Measurements from ENCODE around the gene NPAS4. TPM values are rescaled to one million over a fixed set of nuclear protein-coding genes. Genes with fewer than 3 reads are reported as not detected.
"Not testable (repeated sequence)": the region's sequence is repeated elsewhere in the genome, so short reads cannot be mapped to it uniquely, and the experiment has no call there.

Gene NPAS4
- under 0.01 TPM for total RNA-seq

DNA sequence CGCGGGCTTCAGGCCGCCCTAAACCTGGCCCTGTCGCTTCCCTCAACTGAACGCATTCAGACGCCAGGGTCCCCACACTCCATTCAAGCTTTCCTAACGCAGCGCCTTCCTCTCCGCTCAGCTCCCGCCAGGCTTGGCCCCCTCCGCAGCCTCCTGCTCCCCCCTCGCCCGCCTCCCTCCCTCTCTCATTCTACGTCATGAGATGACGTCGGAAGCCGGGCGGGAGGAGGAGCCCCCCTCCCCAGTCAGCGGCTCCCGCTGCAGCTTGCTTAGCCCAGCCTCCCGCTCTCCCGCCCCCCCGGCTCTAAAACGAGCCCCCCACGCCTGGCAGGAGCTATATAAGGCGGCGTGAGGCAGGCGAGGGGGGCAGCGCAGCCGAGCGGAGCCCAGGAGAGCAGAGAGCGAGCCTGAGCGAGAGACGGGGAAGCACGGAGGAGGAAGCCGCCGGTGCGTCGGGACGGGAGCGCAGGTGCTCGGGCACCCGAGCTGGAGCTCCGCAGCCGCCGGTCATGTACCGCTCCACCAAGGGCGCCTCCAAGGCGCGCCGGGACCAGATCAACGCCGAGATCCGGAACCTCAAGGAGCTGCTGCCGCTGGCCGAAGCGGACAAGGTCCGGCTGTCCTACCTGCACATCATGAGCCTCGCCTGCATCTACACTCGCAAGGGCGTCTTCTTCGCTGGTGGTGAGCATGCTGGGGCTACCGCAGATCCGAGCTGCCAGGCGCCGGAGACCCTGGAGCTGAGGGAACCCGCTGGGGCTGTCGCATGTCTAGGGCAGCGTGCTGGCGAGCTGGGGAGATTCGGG is at the start of gene NPAS4:
TSS of gene NPAS4 (plus strand) at position 365 of the 806 bp plus-strand sequence. CDS start at position 510, 145 bp downstream.
- no peak within 1 kb of the TSS for H3K27ac ChIP-seq (ENCODE audit: low read depth, low read length)
- no peaks in the 10 kb centered on the region for H3K9me3 ChIP-seq (ENCODE audit: control insufficient read depth in 3 of 3, low read length in 3 of 3)
- H3K36me3 ChIP-seq (ENCODE audit: control insufficient read depth in 3 of 3, insufficient read depth in 3 of 3, low read length in 3 of 3) = no peaks in the 10 kb centered on the region
- no peak within 1 kb of the TSS for H3K4me3 ChIP-seq (ENCODE audit: low read length in 3 of 3)
- peaks cover 24 to 29% (median 29%) of the 10 kb centered on the region in 3 donors for H3K4me1 ChIP-seq (ENCODE audit: control insufficient read depth in 3 of 3, insufficient read depth in 3 of 3, low read length in 3 of 3)
- peaks cover 3 to 7% (median 4%) of the 10 kb centered on the region in 3 donors for H3K27me3 ChIP-seq (ENCODE audit: control insufficient read depth in 3 of 3, insufficient read depth in 3 of 3, low read length in 3 of 3)
- no peak within 1 kb of the TSS for H3K9ac ChIP-seq (ENCODE audit: low read depth in 1 of 3, low read length in 3 of 3)

DNA sequence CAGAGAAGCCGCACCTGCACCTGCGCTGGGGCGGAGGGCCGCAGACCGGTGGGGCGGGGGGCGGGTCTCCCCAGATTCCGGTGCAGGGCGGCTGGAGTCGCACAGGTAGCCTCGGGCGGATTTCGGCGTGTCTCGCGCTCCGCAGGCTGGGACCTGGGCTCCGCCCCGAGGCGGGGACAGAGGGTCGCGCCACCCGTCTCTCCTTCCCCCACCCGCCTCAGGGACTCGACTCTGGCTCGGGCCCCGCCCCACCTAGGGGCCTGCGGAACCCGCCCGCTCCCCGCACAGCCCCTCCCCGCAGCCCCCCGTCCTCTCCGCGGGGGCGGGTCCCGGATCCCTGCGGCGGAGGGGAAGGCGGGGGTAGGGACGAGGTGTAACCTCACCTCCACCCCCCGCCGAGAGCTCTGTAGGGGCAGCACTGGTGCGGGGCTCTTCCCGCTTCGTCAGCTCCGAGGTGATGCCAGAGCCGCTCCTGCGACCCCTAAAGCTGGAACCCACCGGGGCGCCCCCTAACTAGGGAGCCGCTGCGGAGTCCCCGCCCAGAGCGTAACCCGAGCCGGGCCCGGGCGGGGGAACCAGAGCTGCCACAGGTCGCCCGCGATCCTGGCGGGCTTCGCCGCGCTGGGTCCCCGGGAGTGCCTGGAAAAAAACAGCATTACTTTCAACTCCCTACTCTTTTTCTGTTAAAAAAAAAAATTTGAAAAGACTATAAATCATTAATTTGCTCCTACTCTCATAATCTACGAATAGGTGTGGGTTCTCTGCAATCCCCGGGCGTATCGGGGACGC is 49.0 kb upstream of the NPAS4 start, which contains the start of gene SLC29A2:
TSS of gene SLC29A2 (minus strand) at position 134 of the 789 bp plus-strand sequence. CDS start 169 bp downstream, outside the sequence.
- peaks cover 44 to 49% (median 48%) of the 10 kb centered on the region in 3 donors for H3K4me1 ChIP-seq (ENCODE audit: control insufficient read depth in 3 of 3, insufficient read depth in 3 of 3, low read length in 3 of 3)
- H3K36me3 ChIP-seq (ENCODE audit: control insufficient read depth in 3 of 3, insufficient read depth in 3 of 3, low read length in 3 of 3) = peaks cover 17 to 22% (median 17%) of the 10 kb centered on the region in 3 donors
- peak within 1 kb of the TSS; percentile 69 to 83 (median 80) for H3K4me3 ChIP-seq (ENCODE audit: low read length in 3 of 3)
- peak within 1 kb of the TSS; percentile 81 for H3K27ac ChIP-seq (ENCODE audit: low read depth, low read length)
- H3K27me3 ChIP-seq (ENCODE audit: control insufficient read depth in 3 of 3, insufficient read depth in 3 of 3, low read length in 3 of 3) = no peaks in the 10 kb centered on the region
- H3K9me3 ChIP-seq (ENCODE audit: control insufficient read depth in 3 of 3, low read length in 3 of 3) = no peaks in the 10 kb centered on the region
- H3K9ac ChIP-seq (ENCODE audit: low read depth in 1 of 3, low read length in 3 of 3) = peak within 1 kb of the TSS; percentile 72 to 83 (median 74)

DNA sequence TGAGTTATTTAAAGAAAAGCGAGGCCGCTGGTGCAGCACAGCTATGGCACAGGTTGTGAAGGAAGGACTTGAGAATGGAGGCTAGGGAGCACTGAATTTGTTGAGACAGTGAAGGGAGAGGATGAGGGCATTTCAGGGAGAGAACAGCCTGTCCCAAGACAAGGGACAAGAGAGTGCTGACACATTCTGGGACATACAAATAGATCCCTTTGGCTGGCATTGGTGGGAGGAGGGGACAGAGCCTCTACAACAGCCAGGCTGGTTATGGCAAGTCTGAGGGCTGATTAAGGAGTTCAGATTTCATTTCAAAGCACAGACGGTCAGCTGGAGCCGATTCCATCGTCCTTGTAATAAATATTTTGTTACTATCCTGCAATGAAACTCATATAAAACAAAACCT is 47.6 kb upstream of the NPAS4 start:
- Histone ChIP-seq H3K27me3 (ENCODE audit: control insufficient read depth in 3 of 3, insufficient read depth in 3 of 3, low read length in 3 of 3) (no peaks in the 10 kb centered on the region), H3K4me1 (ENCODE audit: control insufficient read depth in 3 of 3, insufficient read depth in 3 of 3, low read length in 3 of 3) (peaks cover 30 to 35% (median 33%) of the 10 kb centered on the region in 3 donors), H3K36me3 (ENCODE audit: control insufficient read depth in 3 of 3, insufficient read depth in 3 of 3, low read length in 3 of 3) (peaks cover 5 to 7% (median 7%) of the 10 kb centered on the region in 3 donors), H3K9ac (ENCODE audit: low read depth in 1 of 3, low read length in 3 of 3) (peak overlapping the region in 1 of 3 donors; percentile 83), H3K27ac (ENCODE audit: low read depth, low read length) (peak overlapping the region; percentile 81), H3K4me3 (ENCODE audit: low read length in 3 of 3) (peak overlapping the region in 1 of 3 donors; percentile 24), H3K9me3 (ENCODE audit: control insufficient read depth in 3 of 3, low read length in 3 of 3) (no peaks in the 10 kb centered on the region)

GRCh38 chr11:66373690-66374287 is 47.0 kb upstream of the NPAS4 start:
- Histone ChIP-seq H3K4me1 (ENCODE audit: control insufficient read depth in 3 of 3, insufficient read depth in 3 of 3, low read length in 3 of 3) (peaks cover 25 to 29% (median 28%) of the 10 kb centered on the region in 3 donors), H3K9ac (ENCODE audit: low read depth in 1 of 3, low read length in 3 of 3) (peak overlapping the region in 1 of 3 donors; percentile 10), H3K27ac (ENCODE audit: low read depth, low read length) (peak overlapping the region; percentile 81), H3K4me3 (ENCODE audit: low read length in 3 of 3) (peak overlapping the region in 1 of 3 donors; percentile 24)
- not testable (repeated sequence) for H3K27me3 ChIP-seq (ENCODE audit: control insufficient read depth in 3 of 3, insufficient read depth in 3 of 3, low read length in 3 of 3); H3K9me3 ChIP-seq (ENCODE audit: control insufficient read depth in 3 of 3, low read length in 3 of 3); H3K36me3 ChIP-seq (ENCODE audit: control insufficient read depth in 3 of 3, insufficient read depth in 3 of 3, low read length in 3 of 3)

GRCh38 chr11:66380264-66380663 is 40.6 kb upstream of the NPAS4 start:
- not testable (repeated sequence) for H3K9ac ChIP-seq (ENCODE audit: low read depth in 1 of 3, low read length in 3 of 3); H3K4me3 ChIP-seq (ENCODE audit: low read length in 3 of 3); H3K27ac ChIP-seq (ENCODE audit: low read depth, low read length); H3K27me3 ChIP-seq (ENCODE audit: control insufficient read depth in 3 of 3, insufficient read depth in 3 of 3, low read length in 3 of 3); H3K9me3 ChIP-seq (ENCODE audit: control insufficient read depth in 3 of 3, low read length in 3 of 3); H3K36me3 ChIP-seq (ENCODE audit: control insufficient read depth in 3 of 3, insufficient read depth in 3 of 3, low read length in 3 of 3); H3K4me1 ChIP-seq (ENCODE audit: control insufficient read depth in 3 of 3, insufficient read depth in 3 of 3, low read length in 3 of 3)

DNA sequence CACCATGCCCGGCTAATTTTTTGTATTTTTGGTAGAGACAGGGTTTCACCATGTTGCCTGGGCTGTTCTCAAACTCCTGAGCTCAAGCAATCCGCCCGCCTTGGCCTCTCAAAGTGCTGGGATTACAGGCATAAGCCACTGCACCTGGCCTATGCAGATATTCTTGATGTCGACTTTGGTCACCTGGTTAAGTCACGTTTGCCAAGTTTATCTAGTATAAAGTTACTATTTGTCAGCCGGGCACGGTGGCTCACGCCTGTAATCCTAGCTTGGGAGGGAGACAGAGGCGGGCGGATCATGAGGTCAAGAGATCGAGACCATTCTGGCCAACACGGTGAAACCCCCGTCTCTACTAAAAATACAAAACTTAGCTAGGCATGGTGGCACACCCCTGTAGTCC is 36.5 kb upstream of the NPAS4 start:
- not testable (repeated sequence) for H3K27ac ChIP-seq (ENCODE audit: low read depth, low read length)

GRCh38 chr11:66386171-66387069 is 34.4 kb upstream of the NPAS4 start:
- Histone ChIP-seq H3K9ac (ENCODE audit: low read depth in 1 of 3, low read length in 3 of 3) (peak overlapping the region in 2 of 3 donors; percentile 57 to 77), H3K27ac (ENCODE audit: low read depth, low read length) (peak overlapping the region; percentile 26), H3K36me3 (ENCODE audit: control insufficient read depth in 3 of 3, insufficient read depth in 3 of 3, low read length in 3 of 3) (no peaks in the 10 kb centered on the region), H3K9me3 (ENCODE audit: control insufficient read depth in 3 of 3, low read length in 3 of 3) (no peaks in the 10 kb centered on the region), H3K27me3 (ENCODE audit: control insufficient read depth in 3 of 3, insufficient read depth in 3 of 3, low read length in 3 of 3) (no peaks in the 10 kb centered on the region), H3K4me3 (ENCODE audit: low read length in 3 of 3) (peak overlapping the region; percentile 51 to 63 (median 62)), H3K4me1 (ENCODE audit: control insufficient read depth in 3 of 3, insufficient read depth in 3 of 3, low read length in 3 of 3) (peaks cover 8 to 9% (median 8%) of the 10 kb centered on the region in 3 donors)

More for the DNA sequence above, 36.5 kb upstream of the NPAS4 start:
- not testable (repeated sequence) for H3K4me1 ChIP-seq (ENCODE audit: control insufficient read depth in 3 of 3, insufficient read depth in 3 of 3, low read length in 3 of 3); H3K27me3 ChIP-seq (ENCODE audit: control insufficient read depth in 3 of 3, insufficient read depth in 3 of 3, low read length in 3 of 3); H3K36me3 ChIP-seq (ENCODE audit: control insufficient read depth in 3 of 3, insufficient read depth in 3 of 3, low read length in 3 of 3); H3K4me3 ChIP-seq (ENCODE audit: low read length in 3 of 3); H3K9me3 ChIP-seq (ENCODE audit: control insufficient read depth in 3 of 3, low read length in 3 of 3); H3K9ac ChIP-seq (ENCODE audit: low read depth in 1 of 3, low read length in 3 of 3)

DNA sequence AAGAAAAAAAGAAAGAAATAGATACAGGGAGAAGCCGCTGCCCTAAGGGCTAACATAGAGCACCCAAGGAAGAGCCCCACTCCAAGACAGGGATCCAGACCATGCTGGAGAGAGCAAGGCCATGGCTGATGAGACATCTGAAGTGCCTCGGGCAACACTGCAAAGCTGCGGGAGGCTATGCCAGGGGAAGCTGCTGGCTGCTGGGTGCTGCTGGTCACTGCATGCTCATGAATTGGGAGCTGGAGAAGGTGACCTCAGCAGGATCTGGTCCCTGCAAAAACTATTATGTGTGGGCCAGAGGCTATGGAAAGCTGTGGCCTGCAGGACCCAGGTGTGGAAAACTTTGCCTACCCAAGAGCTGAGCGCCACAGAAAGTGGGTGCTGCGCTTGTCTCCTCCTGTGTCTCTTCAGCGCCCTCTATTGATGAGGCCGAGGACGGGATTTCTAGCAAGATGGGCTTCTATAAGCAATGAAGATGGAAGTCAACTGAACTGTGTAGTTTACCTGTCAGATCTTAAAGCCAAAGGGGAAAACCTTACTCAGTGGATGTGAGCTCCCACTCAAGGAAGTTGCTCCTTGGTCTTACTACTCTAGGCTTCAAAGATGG is 32.0 kb upstream of the NPAS4 start:
- H3K4me3 ChIP-seq (ENCODE audit: low read length in 3 of 3) = no peak overlapping the region
- H3K27me3 ChIP-seq (ENCODE audit: control insufficient read depth in 3 of 3, insufficient read depth in 3 of 3, low read length in 3 of 3) = no peaks in the 10 kb centered on the region
- H3K27ac ChIP-seq (ENCODE audit: low read depth, low read length) = no peak overlapping the region
- H3K36me3 ChIP-seq (ENCODE audit: control insufficient read depth in 3 of 3, insufficient read depth in 3 of 3, low read length in 3 of 3) = no peaks in the 10 kb centered on the region
- no peaks in the 10 kb centered on the region for H3K9me3 ChIP-seq (ENCODE audit: control insufficient read depth in 3 of 3, low read length in 3 of 3)
- peaks cover 8 to 9% (median 8%) of the 10 kb centered on the region in 3 donors for H3K4me1 ChIP-seq (ENCODE audit: control insufficient read depth in 3 of 3, insufficient read depth in 3 of 3, low read length in 3 of 3)
- no peak overlapping the region for H3K9ac ChIP-seq (ENCODE audit: low read depth in 1 of 3, low read length in 3 of 3)

- peaks cover 0 to 3% (median 3%) of the 10 kb centered on the region in 3 donors for H3K27me3 ChIP-seq (ENCODE audit: control insufficient read depth in 3 of 3, insufficient read depth in 3 of 3, low read length in 3 of 3)
- H3K4me1 ChIP-seq (ENCODE audit: control insufficient read depth in 3 of 3, insufficient read depth in 3 of 3, low read length in 3 of 3) = peaks cover 4 to 8% (median 5%) of the 10 kb centered on the region in 3 donors
- no peaks in the 10 kb centered on the region for H3K36me3 ChIP-seq (ENCODE audit: control insufficient read depth in 3 of 3, insufficient read depth in 3 of 3, low read length in 3 of 3)
- H3K4me3 ChIP-seq (ENCODE audit: low read length in 3 of 3) = no peak overlapping the region
- no peak overlapping the region for H3K9ac ChIP-seq (ENCODE audit: low read depth in 1 of 3, low read length in 3 of 3)
- no peaks in the 10 kb centered on the region for H3K9me3 ChIP-seq (ENCODE audit: control insufficient read depth in 3 of 3, low read length in 3 of 3)
- no peak overlapping the region for H3K27ac ChIP-seq (ENCODE audit: low read depth, low read length)
Observed at GRCh38 chr11:66391322-66391721, 29.5 kb upstream of the NPAS4 start.

All from skeletal muscle tissue (tissue), 4 donors.